Daoy (cell line): ENCODE results near the gene MAGI3. TPM values are rescaled to one million over a fixed set of nuclear protein-coding genes. Genes with fewer than 3 reads are reported as not detected.

ENCODE experiments used
- DNase-seq: peaks from one replicate; pipeline ENCODE4 v3.0.0-alpha.2; 2015; ENCODE audit warnings: low read depth
- total RNA-seq: library from RNA; depleted of rRNA; stranded (reverse); fragments of >200 nt; shearing (Covaris generic); gene quantifications from 2 replicates; pipeline ENCODE4 v1.2.3, GENCODE V29; 2014; rRNA removed

The MAGI3 gene
- total RNA-seq = 12.6 and 13.5 TPM in 2 replicates

- DNase-seq = peak; percentile 100
These were observed at the start of gene MAGI3 for GRCh38 chr1:113389953-113390834. Gene MAGI3 (plus strand): TSS chr1:113390515. CDS start chr1:113391034, 519 bp downstream.

GRCh38 chr1:113353580-113353979, 36.7 kb upstream of the MAGI3 start:
- DNase-seq = peak; percentile 19

- no peak for DNase-seq
These were observed 26.4 kb upstream of the MAGI3 start for GRCh38 chr1:113363935-113364334.

GRCh38 chr1:113369040-113369439, 21.3 kb upstream of the MAGI3 start:
- no peak for DNase-seq

GRCh38 chr1:113369699-113370098, 20.6 kb upstream of the MAGI3 start:
- DNase-seq = no peak

- DNase-seq = no peak
These were observed 19.4 kb upstream of the MAGI3 start for GRCh38 chr1:113370868-113371267.

GRCh38 chr1:113372546-113372945, 17.8 kb upstream of the MAGI3 start:
- no peak for DNase-seq

- DNase-seq = no peak
These were observed 16.7 kb upstream of the MAGI3 start for GRCh38 chr1:113373644-113374043.

- no peak for DNase-seq
These were observed 14.4 kb upstream of the MAGI3 start for GRCh38 chr1:113375878-113376277.

- DNase-seq = no peak
These were observed 10.2 kb upstream of the MAGI3 start for GRCh38 chr1:113380075-113380474.

- DNase-seq = no peak
These were observed 2.2 kb upstream of the MAGI3 start for GRCh38 chr1:113388017-113388620.

GRCh38 chr1:113388621-113389358, 1.5 kb upstream of the MAGI3 start:
- peak; percentile 71 for DNase-seq

- DNase-seq = peak; percentile 11
These were observed 859 bp upstream of the MAGI3 start for GRCh38 chr1:113389359-113389952.

GRCh38 chr1:113390871-113391648, 745 bp downstream of the MAGI3 start:
- DNase-seq = peak; percentile 72

- DNase-seq = peak; percentile 34
These were observed 1.4 kb downstream of the MAGI3 start for GRCh38 chr1:113391649-113392271.

GRCh38 chr1:113392541-113393128, 2.3 kb downstream of the MAGI3 start:
- DNase-seq = no peak

- DNase-seq = no peak
These were observed 3.9 kb downstream of the MAGI3 start for GRCh38 chr1:113394043-113394862.

GRCh38 chr1:113394863-113395259, 4.5 kb downstream of the MAGI3 start:
- DNase-seq = no peak

GRCh38 chr1:113396102-113396501, 5.8 kb downstream of the MAGI3 start:
- DNase-seq = no peak
